Lung (tissue), 12 donors: ENCODE measurements around the gene OLA1. TPM values are rescaled to one million over a fixed set of nuclear protein-coding genes. Genes with fewer than 3 reads are reported as not detected.

Experiments
- ATAC-seq: fragments of 200-7000 bp; cut with Tn5 transposase; one replicate; pipeline ENCODE4 v1.9.1; 2020; ENCODE audit warnings: moderate number of reproducible peaks; ENCODE audit not compliant: insufficient read depth, low FRiP score
- DNase-seq, 3 donors: peaks; one replicate each; pipeline ENCODE4 v3.0.0-alpha.2; 2013 to 2017
- H3K27ac ChIP-seq, 2 donors: one replicate each; pipeline ENCODE4 v1.5.1; 2013; ENCODE audit warnings: mild to moderate bottlenecking in 2 of 2, moderate library complexity in 2 of 2, control low read depth in 1 of 2, inconsistent platforms in 1 of 2, low read depth in 1 of 2, low read length in 1 of 2
- H3K27me3 ChIP-seq, 3 donors: one replicate each; pipeline ENCODE4 v1.5.1; 2013; ENCODE audit warnings: low read length in 2 of 3; ENCODE audit not compliant: control insufficient read depth in 3 of 3, insufficient read depth in 3 of 3
- H3K36me3 ChIP-seq, 4 donors: one replicate each; pipeline ENCODE4 v1.5.1; 2013; ENCODE audit warnings: low read length in 4 of 4, mild to moderate bottlenecking in 1 of 4, moderate library complexity in 1 of 4; ENCODE audit not compliant: control insufficient read depth in 4 of 4, insufficient read depth in 4 of 4
- H3K4me1 ChIP-seq, 5 donors: one replicate each; pipeline ENCODE4 v1.5.1; 2013; ENCODE audit warnings: low read length in 5 of 5, mild to moderate bottlenecking in 2 of 5, moderate library complexity in 1 of 5; ENCODE audit not compliant: control insufficient read depth in 5 of 5, insufficient read depth in 5 of 5
- H3K4me3 ChIP-seq: one replicate; pipeline ENCODE4 v1.5.1; 2013; ENCODE audit warnings: mild to moderate bottlenecking, control low read depth, moderate library complexity
- H3K9ac ChIP-seq, 2 donors: one replicate each; pipeline ENCODE4 v1.5.1; 2013; ENCODE audit warnings: low read length in 2 of 2, control low read depth in 1 of 2; ENCODE audit not compliant: insufficient read depth in 1 of 2
- H3K9me3 ChIP-seq, 4 donors: one replicate each; pipeline ENCODE4 v1.5.1; 2013; ENCODE audit warnings: low read length in 3 of 4, mild to moderate bottlenecking in 1 of 4, moderate library complexity in 1 of 4; ENCODE audit not compliant: control insufficient read depth in 4 of 4, insufficient read depth in 3 of 4
- whole genome bisulfite sequencing, 2 donors: extraction: QIAGEN DNeasy Blood & Tissue Kit; methylation state at CpG; one replicate each; pipeline ENCODE4 v1.1.7; 2013; 5-methylcytosine and 5-hydroxymethylcytosine counted together
- polyA plus RNA-seq, 2 donors: library from polyadenylated mRNA; stranded (reverse); fragments of 200-250 nt; gene quantifications; one replicate each; pipeline ENCODE4 v1.2.1, GENCODE V29; 2013
- total RNA-seq, 2 donors: library from RNA; depleted of rRNA in 1 of 2; stranded (reverse); fragments of >200 nt in 1 of 2; gene quantifications; one replicate each; pipeline ENCODE4 v1.2.1, GENCODE V29; 2014 to 2021
- TF ChIP-seq, protein P1 (sequence below): IDR thresholded peaks from 2 replicates; pipeline ENCODE4 v1.5.1; 2012; ENCODE audit warnings: mild to moderate bottlenecking; ENCODE audit errors: control extremely low read depth, extremely low read depth
- donor health status: control.
- donor health status: control.
- donor health status: Bipolar disorder and iron deficiency.
- donor health status: healthy.
- donor health status: DM: yes; HTN: yes; CAD: no.

Gene OLA1
- total and polyA plus RNA-seq, 4 donors, result 49.8 to 71.4 (median 53.4) TPM

GRCh38 chr2:174033163-174033550 lies 215.2 kb downstream of the OLA1 start:
- ATAC-seq (no peak), DNase-seq (no peak)
- H3K27me3 ChIP-seq, result no peaks in the 10 kb centered on the region
- WGBS, 2 donors, result 94 to 98% methylated on average over 2 of the region's 2 CpGs
- TF ChIP-seq, protein P1, sequence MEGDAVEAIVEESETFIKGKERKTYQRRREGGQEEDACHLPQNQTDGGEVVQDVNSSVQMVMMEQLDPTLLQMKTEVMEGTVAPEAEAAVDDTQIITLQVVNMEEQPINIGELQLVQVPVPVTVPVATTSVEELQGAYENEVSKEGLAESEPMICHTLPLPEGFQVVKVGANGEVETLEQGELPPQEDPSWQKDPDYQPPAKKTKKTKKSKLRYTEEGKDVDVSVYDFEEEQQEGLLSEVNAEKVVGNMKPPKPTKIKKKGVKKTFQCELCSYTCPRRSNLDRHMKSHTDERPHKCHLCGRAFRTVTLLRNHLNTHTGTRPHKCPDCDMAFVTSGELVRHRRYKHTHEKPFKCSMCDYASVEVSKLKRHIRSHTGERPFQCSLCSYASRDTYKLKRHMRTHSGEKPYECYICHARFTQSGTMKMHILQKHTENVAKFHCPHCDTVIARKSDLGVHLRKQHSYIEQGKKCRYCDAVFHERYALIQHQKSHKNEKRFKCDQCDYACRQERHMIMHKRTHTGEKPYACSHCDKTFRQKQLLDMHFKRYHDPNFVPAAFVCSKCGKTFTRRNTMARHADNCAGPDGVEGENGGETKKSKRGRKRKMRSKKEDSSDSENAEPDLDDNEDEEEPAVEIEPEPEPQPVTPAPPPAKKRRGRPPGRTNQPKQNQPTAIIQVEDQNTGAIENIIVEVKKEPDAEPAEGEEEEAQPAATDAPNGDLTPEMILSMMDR, result no peak
- peaks cover 0 to 21% (median 1%) of the 10 kb centered on the region in 5 donors for H3K4me1 ChIP-seq
- no peaks in the 10 kb centered on the region for H3K9me3 ChIP-seq
- H3K4me3 ChIP-seq, result no peak overlapping the region
- H3K9ac ChIP-seq, result no peak overlapping the region
- H3K27ac ChIP-seq, result no peak overlapping the region
- no peaks in the 10 kb centered on the region for H3K36me3 ChIP-seq

DNA sequence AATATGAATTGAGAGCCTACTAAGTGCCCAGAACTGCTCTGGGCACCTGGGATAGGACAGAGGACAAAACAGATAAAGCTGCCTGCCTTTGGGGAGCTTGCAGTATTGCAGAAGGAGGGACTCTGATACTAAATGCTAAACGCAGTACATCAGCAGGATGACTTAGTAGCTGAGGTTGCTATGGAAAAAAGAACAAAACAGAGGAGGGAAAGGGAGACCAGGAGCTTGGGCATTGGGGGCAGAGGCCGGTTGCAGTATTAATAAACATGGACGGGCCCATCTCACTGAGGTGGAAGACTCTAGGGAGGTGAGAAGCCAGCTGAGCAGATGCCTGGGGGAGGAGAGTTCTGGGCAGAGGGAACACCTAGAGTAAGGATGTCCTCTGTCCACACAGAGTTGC lies 217.1 kb downstream of the OLA1 start:
- no peak overlapping the region for H3K9ac ChIP-seq
- H3K9me3 ChIP-seq, result no peaks in the 10 kb centered on the region
- no peaks in the 10 kb centered on the region for H3K27me3 ChIP-seq
- no peak overlapping the region for H3K27ac ChIP-seq
- H3K36me3 ChIP-seq, result no peaks in the 10 kb centered on the region
- DNase-seq, result no peak
- peaks cover 0 to 35% (median 12%) of the 10 kb centered on the region in 5 donors for H3K4me1 ChIP-seq
- TF ChIP-seq, protein P1, result no peak
- 75 to 81% methylated on average over 3 of the region's 3 CpGs for WGBS, 2 donors
- no peak for ATAC-seq
- no peak overlapping the region for H3K4me3 ChIP-seq

- H3K9ac ChIP-seq, result peak overlapping the region in 1 of 2 donors; percentile 10
- no peaks in the 10 kb centered on the region for H3K27me3 ChIP-seq
- no peak overlapping the region for H3K27ac ChIP-seq
- DNase-seq, result no peak
- no peak for ATAC-seq
- H3K4me1 ChIP-seq, result peaks cover 0 to 50% (median 22%) of the 10 kb centered on the region in 5 donors
- H3K36me3 ChIP-seq, result no peaks in the 10 kb centered on the region
- WGBS, 2 donors, result 75 to 84% methylated on average over 5 of the region's 5 CpGs
- H3K9me3 ChIP-seq, result no peaks in the 10 kb centered on the region
- TF ChIP-seq, protein P1, result no peak
- no peak overlapping the region for H3K4me3 ChIP-seq
These were observed 219.4 kb downstream of the OLA1 start for GRCh38 chr2:174028935-174029334.

GRCh38 chr2:174027956-174028355 lies 220.4 kb downstream of the OLA1 start:
- TF ChIP-seq, protein P1, result no peak
- ATAC-seq, result no peak
- H3K4me1 ChIP-seq, result peaks cover 4 to 58% (median 25%) of the 10 kb centered on the region in 5 donors

More at GRCh38 chr2:174027956-174028355, 220.4 kb downstream of the OLA1 start:
- Histone ChIP-seq H3K36me3 (no peaks in the 10 kb centered on the region), H3K27me3 (no peaks in the 10 kb centered on the region), H3K27ac (peak overlapping the region in 1 of 2 donors; percentile 34), H3K9me3 (no peaks in the 10 kb centered on the region), H3K9ac (peak overlapping the region in 1 of 2 donors; percentile 14), H3K4me3 (no peak overlapping the region)
- WGBS, 2 donors, result 55 to 68% methylated on average over 3 of the region's 3 CpGs
- DNase-seq, result peak; percentile 27 to 67 (median 60)
